Urothelium cell line (cell line): ENCODE measurements around the gene SLC30A7.
"Not testable (repeated sequence)": the region's sequence is repeated elsewhere in the genome, so short reads cannot be mapped to it uniquely, and the experiment has no call there.

Experiments
- DNase-seq: peaks from one replicate; pipeline ENCODE4 v3.0.0; 2011; ENCODE audit warnings: low spot score, mixed read lengths
- FAIRE-seq: peaks from 2 replicates; lab custom pipeline; 2011; peaks lifted over from hg19 to GRCh38; lab: Jason Lieb, UNC

Gene SLC30A7

GRCh38 chr1:100895540-100896480, at the start of gene SLC30A7:
Gene SLC30A7 (plus strand): TSS chr1:100896090. CDS start chr1:100896263, 173 bp downstream.
- DNase-seq: peak; percentile 94
- FAIRE-seq: peak; percentile 46

- DNase-seq: no peak
- no peak for FAIRE-seq
Measured at GRCh38 chr1:100847361-100848082, 48.4 kb upstream of the SLC30A7 start.

DNA sequence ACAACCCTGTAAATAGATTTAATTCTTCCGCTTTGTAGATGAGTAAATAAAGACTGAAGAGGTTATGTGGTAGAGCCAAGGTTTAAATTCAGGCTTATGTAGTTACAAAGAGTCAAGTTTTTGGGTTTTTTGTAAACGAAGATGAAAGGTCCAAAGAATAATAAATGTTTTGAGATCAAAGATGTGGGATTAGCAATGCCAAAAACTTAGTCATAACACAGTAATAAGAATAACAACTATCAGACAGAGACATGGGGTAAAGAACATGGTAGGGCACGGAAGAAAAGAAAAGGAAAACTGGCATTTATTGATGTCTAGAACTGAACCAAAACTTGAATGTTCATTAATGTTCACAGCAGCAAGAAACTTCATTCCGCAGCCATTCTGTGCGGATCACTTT, 44.2 kb upstream of the SLC30A7 start:
- FAIRE-seq: no peak
- no peak for DNase-seq

DNA sequence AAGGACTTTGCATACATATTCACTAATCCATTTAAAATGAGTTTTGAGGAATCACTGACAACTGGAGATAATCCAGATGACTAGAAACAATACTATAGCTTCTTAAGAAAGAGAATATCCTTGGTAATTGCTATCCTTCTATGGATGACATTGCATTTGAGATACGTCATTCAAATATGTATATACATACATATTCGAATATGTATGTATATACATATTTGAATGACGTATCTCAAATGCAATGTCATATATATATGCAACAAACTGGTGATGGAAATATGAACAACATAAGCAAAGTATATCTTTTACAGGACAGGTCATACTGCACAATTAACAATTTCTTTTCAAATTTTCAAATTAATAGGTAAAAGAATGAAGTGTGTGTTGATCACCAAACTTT, 42.9 kb upstream of the SLC30A7 start:
- FAIRE-seq (no peak), DNase-seq (no peak)

DNA sequence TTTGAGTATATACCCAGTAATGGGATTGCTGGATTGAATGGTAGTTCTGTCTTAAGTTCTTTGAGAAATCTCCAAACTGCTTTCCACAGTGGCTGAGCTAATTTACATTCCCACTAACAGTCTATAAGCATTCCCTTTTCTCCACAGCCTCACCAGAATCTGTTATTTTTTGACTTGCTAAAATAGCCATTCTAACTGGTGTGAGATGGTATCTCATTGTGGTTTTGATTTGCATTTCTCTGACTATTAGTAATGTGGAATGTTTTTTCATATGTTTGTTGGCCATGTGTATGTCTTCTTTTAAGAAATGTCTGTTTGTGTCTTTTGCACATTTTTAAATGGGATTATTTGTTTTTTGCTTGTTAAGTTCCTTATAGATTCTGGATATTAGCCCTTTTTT, 40.8 kb upstream of the SLC30A7 start:
- DNase-seq, FAIRE-seq: not testable (repeated sequence)

DNA sequence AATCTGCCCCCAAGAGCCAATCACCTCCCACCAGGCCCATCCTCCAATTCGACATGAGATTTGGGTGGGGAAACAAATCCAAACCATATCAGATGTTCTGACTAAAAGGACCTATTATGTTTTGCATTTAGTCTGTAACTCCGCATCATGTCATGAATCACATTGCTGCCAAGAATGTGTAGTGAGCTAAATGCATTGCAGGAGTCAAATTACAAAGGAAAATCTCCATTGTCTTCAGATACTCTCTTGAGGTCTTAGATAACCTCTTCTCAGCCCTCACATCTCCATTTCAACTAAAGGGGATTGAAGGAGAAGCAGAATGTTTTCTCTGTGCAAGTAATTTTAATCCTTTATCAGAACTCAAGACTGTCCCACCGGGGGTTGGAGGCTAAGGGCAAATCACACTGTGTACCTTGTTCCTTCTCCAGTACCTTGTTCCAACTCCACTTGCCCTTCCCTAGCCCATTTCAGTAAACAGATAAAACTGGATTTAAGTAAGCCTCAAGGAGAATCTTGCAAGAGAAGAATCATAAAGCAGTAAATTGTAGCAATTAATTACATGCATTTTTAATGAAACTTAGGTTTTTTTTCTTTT, 35.4 kb upstream of the SLC30A7 start:
- FAIRE-seq (no peak), DNase-seq (peak; percentile 33)

GRCh38 chr1:100861379-100861778, 34.5 kb upstream of the SLC30A7 start:
- no peak for DNase-seq
- FAIRE-seq: no peak

DNA sequence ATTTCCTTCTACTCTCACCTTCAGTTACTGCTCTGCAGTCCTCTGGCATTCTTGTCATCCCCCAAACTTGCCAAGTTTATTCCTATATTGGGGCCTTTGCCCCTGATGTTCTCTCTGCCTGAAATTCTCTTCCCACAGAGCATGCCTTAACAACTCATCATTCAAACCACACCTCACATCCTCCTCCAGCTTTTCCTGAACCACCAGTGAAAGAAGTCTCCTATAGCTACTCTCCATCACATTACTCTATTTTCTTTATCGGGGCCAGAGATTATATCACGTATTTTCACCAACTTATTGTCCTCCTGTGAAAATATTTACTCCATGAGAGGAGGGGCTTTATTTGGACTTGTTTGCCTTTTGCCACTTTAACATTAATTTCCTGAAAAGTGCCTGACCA, 33.3 kb upstream of the SLC30A7 start:
- DNase-seq (no peak), FAIRE-seq (no peak)

GRCh38 chr1:100866041-100866900, 29.6 kb upstream of the SLC30A7 start:
- DNase-seq (peak; percentile 13), FAIRE-seq (no peak)

DNA sequence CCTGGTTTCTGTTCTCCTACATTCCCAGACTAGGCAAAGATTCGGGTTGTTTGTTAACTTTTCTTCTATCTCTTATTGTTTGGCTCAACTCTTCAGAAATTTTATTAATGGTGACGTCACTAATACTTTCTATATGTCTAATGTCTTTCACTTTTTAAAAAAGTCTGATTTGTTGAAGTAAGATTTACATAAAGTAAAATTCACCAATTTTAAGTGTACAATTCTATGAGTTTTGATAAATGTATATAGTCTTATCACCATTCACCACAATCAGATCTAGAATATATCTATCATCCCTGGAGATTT, 29.0 kb upstream of the SLC30A7 start:
- DNase-seq (no peak), FAIRE-seq (no peak)

DNA sequence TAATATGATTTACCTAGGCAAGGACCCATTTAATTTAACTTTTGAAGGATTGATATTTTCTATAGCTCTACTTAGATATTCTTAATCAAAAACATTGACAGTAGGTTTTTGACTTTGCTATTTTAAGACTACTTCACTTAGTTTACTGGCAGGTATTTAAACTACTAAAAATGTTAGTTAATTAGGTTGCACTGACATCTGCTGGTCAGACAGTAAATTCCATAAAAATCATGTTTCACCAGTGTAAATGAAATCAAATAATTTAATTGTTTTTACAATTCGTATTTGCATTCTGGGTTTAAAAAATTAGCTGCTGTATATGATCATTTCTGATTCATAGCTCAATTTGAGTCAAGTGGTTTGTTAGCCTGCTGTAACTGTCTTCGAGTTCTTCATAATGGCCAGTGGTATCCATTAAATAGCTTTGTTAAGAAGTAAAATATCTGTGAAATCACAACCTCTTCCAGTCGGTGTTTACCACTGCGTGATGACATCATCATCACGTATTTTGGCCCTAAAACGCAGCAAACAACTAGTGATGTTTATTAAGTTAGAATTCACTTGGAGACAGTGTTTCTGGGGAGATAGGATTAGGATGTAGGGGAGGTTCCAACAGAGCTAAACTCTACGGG, 27.4 kb upstream of the SLC30A7 start:
- DNase-seq (peak; percentile 12), FAIRE-seq (no peak)

DNA sequence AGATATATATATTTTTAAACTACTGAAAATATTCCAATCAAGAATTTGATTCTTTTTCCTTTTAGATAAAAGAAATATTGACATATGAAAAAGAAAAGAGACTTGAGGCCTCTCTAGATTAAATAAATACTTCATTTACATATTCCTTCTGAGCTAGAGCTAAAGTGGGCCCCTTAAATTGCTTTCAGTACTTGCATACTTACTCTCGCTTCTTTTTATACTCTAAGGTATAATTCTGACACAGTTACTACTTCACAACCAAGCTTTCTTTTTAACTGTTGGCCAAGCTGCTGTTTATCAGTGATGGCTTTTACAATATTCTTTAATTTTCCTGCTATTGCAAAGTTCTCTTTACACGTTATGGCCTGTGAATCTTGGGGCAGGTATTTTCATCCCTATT, 25.9 kb upstream of the SLC30A7 start:
- FAIRE-seq: no peak

GRCh38 chr1:100874433-100874832, 21.5 kb upstream of the SLC30A7 start:
- FAIRE-seq: no peak

More for the DNA sequence above, 25.9 kb upstream of the SLC30A7 start:
- DNase-seq: no peak

GRCh38 chr1:100875228-100875627, 20.7 kb upstream of the SLC30A7 start:
- no peak for DNase-seq
- FAIRE-seq: peak; percentile 67

More at GRCh38 chr1:100874433-100874832, 21.5 kb upstream of the SLC30A7 start:
- no peak for DNase-seq

DNA sequence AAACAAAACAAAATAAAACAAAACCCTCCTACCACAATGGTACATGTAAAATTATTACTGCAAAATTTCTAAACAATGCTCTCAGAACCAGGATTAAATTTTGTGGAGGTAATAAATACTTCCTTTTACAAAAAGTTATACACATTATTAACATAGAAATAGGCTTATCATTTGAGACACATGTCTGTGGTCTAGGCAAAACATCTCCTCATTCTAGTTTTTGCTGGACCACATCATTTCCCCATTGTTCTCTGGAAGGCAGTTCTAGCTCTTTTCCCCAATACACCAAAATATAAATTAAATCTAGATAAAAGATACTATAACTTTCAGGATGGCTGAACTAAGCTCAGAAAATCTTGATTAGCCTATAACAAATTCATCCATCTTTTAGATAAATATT, 19.6 kb upstream of the SLC30A7 start:
- DNase-seq (no peak), FAIRE-seq (no peak)

DNA sequence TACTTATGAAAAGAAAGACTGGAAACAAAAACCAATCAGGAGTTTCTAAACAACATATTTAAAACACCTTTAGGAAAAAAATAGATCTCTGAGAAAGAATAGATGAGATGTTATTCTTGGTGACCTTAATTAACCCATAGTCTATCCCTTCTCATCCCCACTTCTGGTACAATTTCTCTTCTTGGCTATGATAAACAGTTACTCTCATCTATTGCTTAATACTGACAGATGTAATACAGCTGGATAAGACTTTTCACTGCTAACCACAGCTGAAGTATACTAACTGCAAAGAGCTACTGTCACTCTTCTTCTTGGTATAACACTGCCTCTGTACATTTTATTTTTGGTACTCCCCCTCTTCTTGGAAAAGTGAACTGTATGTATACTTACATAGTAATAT, 16.5 kb upstream of the SLC30A7 start:
- DNase-seq: no peak
- FAIRE-seq: no peak

DNA sequence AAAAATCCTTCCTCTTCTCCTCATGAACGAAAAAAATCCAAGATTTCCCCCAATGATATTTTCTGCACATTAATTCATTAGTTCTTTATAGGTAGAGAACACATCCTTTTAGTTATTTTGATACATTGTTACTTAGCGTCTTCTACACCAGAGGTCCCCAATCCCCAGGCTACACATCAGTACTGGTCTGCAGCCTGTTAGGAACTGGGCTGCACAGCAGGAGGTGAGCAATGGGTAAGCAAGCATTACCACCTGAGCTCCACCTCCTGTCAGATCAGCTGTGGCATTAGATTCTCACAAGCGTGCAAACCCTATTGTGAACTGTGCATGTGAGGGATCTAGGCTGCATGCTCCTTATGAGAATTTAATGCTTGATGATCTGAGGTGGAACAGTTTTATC, 14.2 kb upstream of the SLC30A7 start:
- FAIRE-seq (no peak), DNase-seq (no peak)

DNA sequence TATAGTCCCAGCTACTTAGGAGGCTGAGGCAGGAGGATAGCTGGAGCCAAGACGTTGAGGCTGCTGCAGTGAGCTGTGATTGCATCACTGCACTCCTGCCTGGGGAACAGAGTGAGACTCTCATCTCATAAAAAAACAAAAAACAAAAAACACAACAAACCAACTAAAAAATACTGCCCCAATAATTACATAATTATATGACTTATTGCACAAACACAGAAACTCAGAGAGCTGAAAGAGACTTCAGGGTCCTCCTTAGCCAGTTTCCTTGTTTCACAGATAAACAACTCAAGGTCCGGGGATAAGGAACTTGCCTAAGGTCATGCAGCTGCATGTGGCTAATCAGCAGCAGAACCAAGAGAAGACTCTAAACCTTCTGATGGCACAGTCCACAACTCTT, 13.2 kb upstream of the SLC30A7 start:
- no peak for FAIRE-seq
- no peak for DNase-seq

- DNase-seq: no peak
- no peak for FAIRE-seq
Measured at GRCh38 chr1:100883963-100884362, 11.9 kb upstream of the SLC30A7 start.

GRCh38 chr1:100889007-100889406, 6.9 kb upstream of the SLC30A7 start:
- DNase-seq, FAIRE-seq: not testable (repeated sequence)
